ENCODE measurements around the gene FRMD6.

The FRMD6 gene

GRCh38 chr14:51612449-51612848 is 39.3 kb upstream of the FRMD6 start:
- Histone ChIP-seq H3K4me2 (ENCODE audit: low read depth, low read length, poor library complexity, severe bottlenecking) (no peak overlapping the region), H2AFZ (ENCODE audit: low read depth, low read length, severe bottlenecking) (no peak overlapping the region), H3K36me3 (ENCODE audit: low read length) (no peaks in the 10 kb centered on the region), H3K27ac (ENCODE audit: low read depth, low read length) (no peak overlapping the region), H3K9me3 (ENCODE audit: insufficient read depth, low read length) (no peaks in the 10 kb centered on the region), H3K9me2 (replicated peaks; ENCODE audit: insufficient read depth, low read length) (no peaks in the 10 kb centered on the region), H3K27me3 (ENCODE audit: low read length) (no peaks in the 10 kb centered on the region), H3F3A (ENCODE audit: insufficient read depth) (no peaks in the 10 kb centered on the region), H3K9ac (ENCODE audit: low read length) (no peak overlapping the region), H4K20me1 (ENCODE audit: low read depth, low read length) (no peaks in the 10 kb centered on the region), H3K4me3 (ENCODE audit: insufficient read depth, low read length, poor library complexity, severe bottlenecking) (no peak overlapping the region), H3K79me2 (ENCODE audit: insufficient read depth, low read length) (no peaks in the 10 kb centered on the region)
- TF ChIP-seq, protein P1, sequence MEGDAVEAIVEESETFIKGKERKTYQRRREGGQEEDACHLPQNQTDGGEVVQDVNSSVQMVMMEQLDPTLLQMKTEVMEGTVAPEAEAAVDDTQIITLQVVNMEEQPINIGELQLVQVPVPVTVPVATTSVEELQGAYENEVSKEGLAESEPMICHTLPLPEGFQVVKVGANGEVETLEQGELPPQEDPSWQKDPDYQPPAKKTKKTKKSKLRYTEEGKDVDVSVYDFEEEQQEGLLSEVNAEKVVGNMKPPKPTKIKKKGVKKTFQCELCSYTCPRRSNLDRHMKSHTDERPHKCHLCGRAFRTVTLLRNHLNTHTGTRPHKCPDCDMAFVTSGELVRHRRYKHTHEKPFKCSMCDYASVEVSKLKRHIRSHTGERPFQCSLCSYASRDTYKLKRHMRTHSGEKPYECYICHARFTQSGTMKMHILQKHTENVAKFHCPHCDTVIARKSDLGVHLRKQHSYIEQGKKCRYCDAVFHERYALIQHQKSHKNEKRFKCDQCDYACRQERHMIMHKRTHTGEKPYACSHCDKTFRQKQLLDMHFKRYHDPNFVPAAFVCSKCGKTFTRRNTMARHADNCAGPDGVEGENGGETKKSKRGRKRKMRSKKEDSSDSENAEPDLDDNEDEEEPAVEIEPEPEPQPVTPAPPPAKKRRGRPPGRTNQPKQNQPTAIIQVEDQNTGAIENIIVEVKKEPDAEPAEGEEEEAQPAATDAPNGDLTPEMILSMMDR (IDR thresholded peaks at IDR 0.05; ENCODE audit: insufficient read depth, low read length, poor library complexity, severe bottlenecking), result no peak
- no peak for TF ChIP-seq EZH2phosphoT487 (conservative IDR thresholded peaks at IDR 0.05; ENCODE audit: low read length)

GRCh38 chr14:51613416-51613815 is 38.3 kb upstream of the FRMD6 start:
- TF ChIP-seq, protein P1 (IDR thresholded peaks at IDR 0.05; ENCODE audit: insufficient read depth, low read length, poor library complexity, severe bottlenecking), result no peak
- no peak for TF ChIP-seq EZH2phosphoT487 (conservative IDR thresholded peaks at IDR 0.05; ENCODE audit: low read length)
- no peaks in the 10 kb centered on the region for H3K36me3 ChIP-seq (ENCODE audit: low read length)

GRCh38 chr14:51614707-51615106 is 37.0 kb upstream of the FRMD6 start:
- Histone ChIP-seq H3K4me2 (ENCODE audit: low read depth, low read length, poor library complexity, severe bottlenecking) (no peak overlapping the region), H3K79me2 (ENCODE audit: insufficient read depth, low read length) (no peaks in the 10 kb centered on the region), H3K9ac (ENCODE audit: low read length) (no peak overlapping the region), H2AFZ (ENCODE audit: low read depth, low read length, severe bottlenecking) (no peak overlapping the region), H3K27ac (ENCODE audit: low read depth, low read length) (no peak overlapping the region), H3F3A (ENCODE audit: insufficient read depth) (no peaks in the 10 kb centered on the region), H3K4me3 (ENCODE audit: insufficient read depth, low read length, poor library complexity, severe bottlenecking) (no peak overlapping the region), H3K36me3 (ENCODE audit: low read length) (no peaks in the 10 kb centered on the region), H3K27me3 (ENCODE audit: low read length) (no peaks in the 10 kb centered on the region), H3K9me3 (ENCODE audit: insufficient read depth, low read length) (no peaks in the 10 kb centered on the region), H3K9me2 (replicated peaks; ENCODE audit: insufficient read depth, low read length) (no peaks in the 10 kb centered on the region), H4K20me1 (ENCODE audit: low read depth, low read length) (no peaks in the 10 kb centered on the region)
- no peak for TF ChIP-seq EZH2phosphoT487 (conservative IDR thresholded peaks at IDR 0.05; ENCODE audit: low read length)
- TF ChIP-seq, protein P1 (IDR thresholded peaks at IDR 0.05; ENCODE audit: insufficient read depth, low read length, poor library complexity, severe bottlenecking), result no peak

More at GRCh38 chr14:51613416-51613815, 38.3 kb upstream of the FRMD6 start:
- Histone ChIP-seq H3K9ac (ENCODE audit: low read length) (no peak overlapping the region), H3K9me3 (ENCODE audit: insufficient read depth, low read length) (no peaks in the 10 kb centered on the region), H3K4me2 (ENCODE audit: low read depth, low read length, poor library complexity, severe bottlenecking) (no peak overlapping the region), H3K27me3 (ENCODE audit: low read length) (no peaks in the 10 kb centered on the region), H3K79me2 (ENCODE audit: insufficient read depth, low read length) (no peaks in the 10 kb centered on the region), H4K20me1 (ENCODE audit: low read depth, low read length) (no peaks in the 10 kb centered on the region), H2AFZ (ENCODE audit: low read depth, low read length, severe bottlenecking) (no peak overlapping the region), H3K9me2 (replicated peaks; ENCODE audit: insufficient read depth, low read length) (no peaks in the 10 kb centered on the region), H3K27ac (ENCODE audit: low read depth, low read length) (no peak overlapping the region), H3K4me3 (ENCODE audit: insufficient read depth, low read length, poor library complexity, severe bottlenecking) (no peak overlapping the region), H3F3A (ENCODE audit: insufficient read depth) (no peaks in the 10 kb centered on the region)
